C4-2B (cell line): ENCODE data around the gene FCHSD2.

Source experiments
- H3K27ac ChIP-seq: fragments of 450-650 bp; 2 replicates; pipeline ENCODE4 v1.5.1; 2017
- CTCF ChIP-seq: fragments of 450-650 bp; conservative IDR thresholded peaks from 2 replicates; pipeline ENCODE4 v1.5.1; 2017; ENCODE audit warnings: mild to moderate bottlenecking
- ZFX ChIP-seq: fragments of 450-650 bp; IDR thresholded peaks from 2 replicates; pipeline ENCODE4 v1.6.1; 2017

The FCHSD2 gene

GRCh38 chr11:72969894-72970335, 172.2 kb downstream of the FCHSD2 start:
- TF ChIP-seq ZFX: no peak
- TF ChIP-seq CTCF: no peak
- H3K27ac ChIP-seq: no peak overlapping the region

GRCh38 chr11:72968390-72968789, 173.7 kb downstream of the FCHSD2 start:
- H3K27ac ChIP-seq: no peak overlapping the region
- no peak for TF ChIP-seq ZFX

- TF ChIP-seq CTCF: no peak
- TF ChIP-seq ZFX: no peak
- H3K27ac ChIP-seq: no peak overlapping the region
Observed at GRCh38 chr11:72965672-72966071, 176.4 kb downstream of the FCHSD2 start.

GRCh38 chr11:72962717-72963116, 179.4 kb downstream of the FCHSD2 start:
- no peak overlapping the region for H3K27ac ChIP-seq
- no peak for TF ChIP-seq CTCF
- no peak for TF ChIP-seq ZFX

- TF ChIP-seq ZFX (no peak), CTCF (no peak)
- no peak overlapping the region for H3K27ac ChIP-seq
Observed at GRCh38 chr11:72962084-72962483, 180.0 kb downstream of the FCHSD2 start.

- no peak for TF ChIP-seq CTCF
- TF ChIP-seq ZFX: no peak
- H3K27ac ChIP-seq: no peak overlapping the region
Observed at GRCh38 chr11:72959998-72960731, 182.0 kb downstream of the FCHSD2 start.

- TF ChIP-seq CTCF (no peak), ZFX (no peak)
- H3K27ac ChIP-seq: no peak overlapping the region
Observed at GRCh38 chr11:72958791-72959190, 183.3 kb downstream of the FCHSD2 start.

- TF ChIP-seq CTCF (no peak), ZFX (no peak)
- H3K27ac ChIP-seq: no peak overlapping the region
Observed at GRCh38 chr11:72955466-72955865, 186.7 kb downstream of the FCHSD2 start.
